CD4-positive, alpha-beta T cell (primary cell): ENCODE data around the gene CMSS1. TPM values are rescaled to one million over a fixed set of nuclear protein-coding genes. Genes with fewer than 3 reads are reported as not detected.

Source experiments
- ATAC-seq: fragments of 200-7000 bp; cut with Tn5 transposase; one replicate; pipeline ENCODE4 v1.10.0; 2022; ENCODE audit warnings: mild to moderate bottlenecking; ENCODE audit not compliant: poor library complexity
- CTCF ChIA-PET: fragments of 350-600 bp; sonication (Branson Sonifier 250); formaldehyde crosslinking; loops from one replicate; lab custom pipeline; 2021; ENCODE audit warnings: antibody characterized with exemption, inconsistent platforms; lab: Charles Lee
- POLR2A ChIA-PET: fragments of 350-600 bp; sonication (Branson Sonifier 250); formaldehyde crosslinking; loops from one replicate; lab custom pipeline; 2021; ENCODE audit warnings: antibody characterized with exemption, inconsistent platforms; lab: Charles Lee
- DNase-seq, 14 experiments: peaks; one replicate each; pipeline ENCODE4 v3.0.0-alpha.2; 2013 to 2020; ENCODE audit warnings: mixed read lengths in 2 of 14
- H3K27ac ChIP-seq, 2 donors: one replicate each; pipeline versions ENCODE4 v1.5.1 to v1.7.0; 2013; ENCODE audit warnings: low read length in 2 of 2, low read depth in 1 of 2, mild to moderate bottlenecking in 1 of 2
- H3K27me3 ChIP-seq, 2 experiments: 1 replicate in 1 of 2; 2 replicates in 1 of 2; pipeline versions ENCODE4 v1.6.1 to v1.7.0; 2013; ENCODE audit warnings: low read length in 2 of 2, control low read depth in 1 of 2, mild to moderate bottlenecking in 1 of 2, moderate library complexity in 1 of 2; ENCODE audit not compliant: insufficient read depth in 2 of 2, control insufficient read depth in 1 of 2
- H3K36me3 ChIP-seq: one replicate; pipeline ENCODE4 v1.6.1; 2013; ENCODE audit warnings: low read length, control low read depth; ENCODE audit not compliant: insufficient read depth
- H3K4me1 ChIP-seq: one replicate; pipeline ENCODE4 v1.6.1; 2013; ENCODE audit warnings: low read length, control low read depth; ENCODE audit not compliant: insufficient read depth
- H3K4me3 ChIP-seq: one replicate; pipeline ENCODE4 v1.5.1; 2013; ENCODE audit warnings: mild to moderate bottlenecking, low read length, moderate library complexity
- H3K9me3 ChIP-seq, 2 experiments: 1 replicate in 1 of 2; 2 replicates in 1 of 2; pipeline versions ENCODE4 v1.6.1 to v1.7.0; 2013; ENCODE audit warnings: low read length in 2 of 2, mild to moderate bottlenecking in 2 of 2, control low read depth in 1 of 2, moderate library complexity in 1 of 2; ENCODE audit not compliant: control insufficient read depth in 1 of 2, insufficient read depth in 1 of 2
- H3K27ac Mint-ChIP-seq: one replicate; pipeline ENCODE4 v1.8.0; 2020; ENCODE audit warnings: mixed read lengths
- H3K27me3 Mint-ChIP-seq: one replicate; pipeline ENCODE4 v1.8.0; 2021; ENCODE audit warnings: mixed read lengths
- H3K36me3 Mint-ChIP-seq: one replicate; pipeline ENCODE4 v1.8.0; 2021; ENCODE audit warnings: low read depth, mixed read lengths
- H3K4me1 Mint-ChIP-seq: one replicate; pipeline ENCODE4 v1.8.0; 2021; ENCODE audit warnings: low read depth, mixed read lengths
- H3K4me3 Mint-ChIP-seq: one replicate; pipeline ENCODE4 v1.8.0; 2020; ENCODE audit warnings: mild to moderate bottlenecking, mixed read lengths
- H3K9me3 Mint-ChIP-seq: one replicate; pipeline ENCODE4 v1.8.0; 2020; ENCODE audit warnings: mixed read lengths
- CTCF ChIP-seq: fragments of 200-600 bp; IDR thresholded peaks from one replicate; pipeline ENCODE4 v1.8.0; 2022; ENCODE audit warnings: antibody characterized with exemption, mild to moderate bottlenecking
- intact Hi-C, 2 experiments: fragments of 100-400 bp; cut with DNase I in 1 of 2; cut with micrococcal nuclease in 1 of 2; formaldehyde crosslinking; loops; one replicate each; pipeline versions ENCODE4 v1.15.1 to v1.9.0; 2023 to 2025; cut with DNase I, micrococcal nuclease
- total RNA-seq, 174 experiments: library from RNA in 2 of 174; stranded (reverse) in 2 of 174; gene quantifications; one replicate each; pipeline ENCODE4 v1.2.3 and lab custom pipeline; 2021 to 2026

The CMSS1 gene
- total RNA-seq, 2 experiments from 2014 or later: 12.2 TPM

GRCh38 chr3:99861216-99861615 is 43.6 kb downstream of the CMSS1 start:
- Mint-ChIP-seq H3K36me3 (no peaks in the 10 kb centered on the region), H3K9me3 (no peaks in the 10 kb centered on the region), H3K27me3 (no peaks in the 10 kb centered on the region), H3K4me3 (no peak overlapping the region), H3K4me1 (peaks cover 19% of the 10 kb centered on the region), H3K27ac (no peak overlapping the region)
- H3K36me3 ChIP-seq: no peaks in the 10 kb centered on the region
- ChIA-PET POLR2A (no interaction called here), CTCF (no interaction called here)
- H3K4me1 ChIP-seq: peaks cover 3% of the 10 kb centered on the region
- no peak overlapping the region for H3K4me3 ChIP-seq
- DNase-seq: no peak
- H3K27me3 ChIP-seq: no peaks in the 10 kb centered on the region
- ATAC-seq: no peak
- no peak for TF ChIP-seq CTCF
- no peaks in the 10 kb centered on the region for H3K9me3 ChIP-seq
- intact Hi-C loops: no loop called here
- H3K27ac ChIP-seq: no peak overlapping the region

GRCh38 chr3:99862208-99862607 is 44.5 kb downstream of the CMSS1 start:
- H3K9me3 ChIP-seq: no peaks in the 10 kb centered on the region
- ATAC-seq (no peak), DNase-seq (no peak)
- ChIA-PET CTCF (no interaction called here), POLR2A (no interaction called here)
- no peaks in the 10 kb centered on the region for H3K36me3 ChIP-seq
- H3K27ac Mint-ChIP-seq: no peak overlapping the region
- intact Hi-C loops: no loop called here
- H3K27me3 Mint-ChIP-seq: no peaks in the 10 kb centered on the region
- peaks cover 6% of the 10 kb centered on the region for H3K4me1 ChIP-seq
- H3K27me3 ChIP-seq: no peaks in the 10 kb centered on the region
- H3K4me1 Mint-ChIP-seq: peaks cover 29% of the 10 kb centered on the region
- H3K36me3 Mint-ChIP-seq: no peaks in the 10 kb centered on the region
- no peak for TF ChIP-seq CTCF
- H3K4me3 Mint-ChIP-seq: no peak overlapping the region
- no peaks in the 10 kb centered on the region for H3K9me3 Mint-ChIP-seq
- H3K27ac ChIP-seq: no peak overlapping the region
- H3K4me3 ChIP-seq: no peak overlapping the region

- H3K9me3 Mint-ChIP-seq: no peaks in the 10 kb centered on the region
- Histone ChIP-seq H3K4me1 (peaks cover 6% of the 10 kb centered on the region), H3K4me3 (no peak overlapping the region), H3K9me3 (no peaks in the 10 kb centered on the region), H3K27ac (no peak overlapping the region), H3K36me3 (no peaks in the 10 kb centered on the region), H3K27me3 (no peaks in the 10 kb centered on the region)
- H3K27ac Mint-ChIP-seq: no peak overlapping the region
- POLR2A ChIA-PET: no interaction called here
- ATAC-seq: no peak
- intact Hi-C loops: no loop called here
- no peaks in the 10 kb centered on the region for H3K36me3 Mint-ChIP-seq
- no peak for DNase-seq
- TF ChIP-seq CTCF: no peak
- CTCF ChIA-PET: no interaction called here
- peaks cover 37% of the 10 kb centered on the region for H3K4me1 Mint-ChIP-seq
- no peak overlapping the region for H3K4me3 Mint-ChIP-seq
- H3K27me3 Mint-ChIP-seq: no peaks in the 10 kb centered on the region
Observed at GRCh38 chr3:99863002-99863401, 45.3 kb downstream of the CMSS1 start.
